H1 (cell line): Measurements from ENCODE around the gene UGT1A10. TPM values are rescaled to one million over a fixed set of nuclear protein-coding genes. Genes with fewer than 3 reads are reported as not detected.

Experiments used
- CTCF ChIA-PET: fragments of 300-600 bp; sonication (Branson Sonifier 250); formaldehyde crosslinking; loops from one replicate; lab custom pipeline; 2021; ENCODE audit not compliant: partially characterized antibody; lab: Charles Lee
- POLR2A ChIA-PET: fragments of 300-600 bp; sonication (Branson Sonifier 250); formaldehyde crosslinking; loops from one replicate; lab custom pipeline; 2021; ENCODE audit warnings: inconsistent platforms; ENCODE audit not compliant: partially characterized antibody; lab: Charles Lee
- DNase-seq, 2 experiments: peaks; one replicate each; pipeline versions ENCODE4 v3.0.0 to v3.0.0-alpha.2; 2010 to 2022; ENCODE audit warnings: low spot score in 2 of 2, low read depth in 1 of 2, mixed read lengths in 1 of 2
- FAIRE-seq: peaks from 2 replicates; lab custom pipeline; 2011; peaks lifted over from hg19 to GRCh38; lab: Jason Lieb, UNC
- H2AFZ ChIP-seq: 2 replicates; pipeline ENCODE4 v1.8.1; 2012; ENCODE audit warnings: low read length, inconsistent platforms
- H2AK5ac ChIP-seq: 2 replicates; pipeline ENCODE4 v1.6.1; 2013; ENCODE audit warnings: low read depth, low read length
- H2BK120ac ChIP-seq: replicated peaks from 2 replicates; pipeline ENCODE3; 2013; ENCODE audit warnings: low read depth, low read length, inconsistent platforms
- H2BK12ac ChIP-seq: 2 replicates; pipeline ENCODE4 v1.6.1; 2013; ENCODE audit warnings: low read depth, low read length
- H2BK15ac ChIP-seq: 2 replicates; pipeline ENCODE4 v1.6.1; 2013; ENCODE audit warnings: low read length
- H2BK20ac ChIP-seq: 2 replicates; pipeline ENCODE4 v1.6.1; 2013; ENCODE audit warnings: low read length
- H2BK5ac ChIP-seq: 2 replicates; pipeline ENCODE4 v1.6.1; 2013; ENCODE audit warnings: low read depth, low read length
- H3K14ac ChIP-seq: 2 replicates; pipeline ENCODE4 v1.6.1; 2013; ENCODE audit warnings: inconsistent platforms; ENCODE audit not compliant: insufficient read length
- H3K18ac ChIP-seq: 2 replicates; pipeline ENCODE4 v1.6.1; 2013; ENCODE audit warnings: low read length; ENCODE audit errors: extremely low read depth
- H3K23ac ChIP-seq: 2 replicates; pipeline ENCODE4 v1.6.1; 2013; ENCODE audit warnings: inconsistent platforms; ENCODE audit not compliant: insufficient read length
- H3K23me2 ChIP-seq: 2 replicates; pipeline ENCODE4 v1.6.1; 2013; ENCODE audit warnings: low read depth, low read length
- H3K27ac ChIP-seq: 2 replicates; pipeline ENCODE4 v1.6.1; 2011; ENCODE audit warnings: low read depth, low read length, inconsistent platforms
- H3K27me3 ChIP-seq, 4 experiments: replicated peaks in 1 of 4; 1 replicate in 1 of 4; 2 replicates in 3 of 4; pipeline versions ENCODE4 v1.6.1 to v1.8.1; 2011 to 2013; ENCODE audit warnings: low read length in 3 of 4, mild to moderate bottlenecking in 3 of 4, inconsistent platforms in 2 of 4, mixed read lengths in 2 of 4, moderate library complexity in 1 of 4; ENCODE audit not compliant: control insufficient read depth in 3 of 4, insufficient read depth in 3 of 4; ENCODE audit errors: extremely low read depth in 1 of 4
- H3K36me3 ChIP-seq, 4 experiments: 2 replicates each; pipeline versions ENCODE4 v1.6.1 to v1.8.1; 2011 to 2013; ENCODE audit warnings: mild to moderate bottlenecking in 4 of 4, low read length in 3 of 4, moderate library complexity in 2 of 4, control low read depth in 1 of 4, inconsistent platforms in 1 of 4; ENCODE audit not compliant: insufficient read depth in 4 of 4, control insufficient read depth in 2 of 4
- H3K4ac ChIP-seq: replicated peaks from 2 replicates; pipeline ENCODE3; 2013; ENCODE audit warnings: low read length, low read depth, mixed read lengths, inconsistent platforms; ENCODE audit not compliant: insufficient read length
- H3K4me1 ChIP-seq, 4 experiments: replicated peaks in 1 of 4; 1 replicate in 1 of 4; 2 replicates in 3 of 4; pipeline versions ENCODE4 v1.6.1 to v1.8.1; 2011 to 2013; ENCODE audit warnings: low read length in 3 of 4, inconsistent platforms in 2 of 4, mixed read lengths in 1 of 4; ENCODE audit not compliant: insufficient read depth in 4 of 4, control insufficient read depth in 3 of 4
- H3K4me2 ChIP-seq, 2 experiments: 2 replicates each; pipeline versions ENCODE4 v1.6.1 to v1.8.1; 2011 to 2013; ENCODE audit warnings: low read depth in 2 of 2, low read length in 2 of 2, control low read depth in 1 of 2, inconsistent platforms in 1 of 2, mild to moderate bottlenecking in 1 of 2; ENCODE audit not compliant: insufficient read depth in 1 of 2
- H3K4me3 ChIP-seq, 4 experiments: fragments of 200-600, 300-600 bp in 1 of 4; sonication (generic), shearing (Covaris generic), sonication (Bioruptor Twin) in 1 of 4; 2 replicates each; pipeline versions ENCODE4 v1.5.1 to v1.8.1; 2011 to 2016; ENCODE audit warnings: low read length in 4 of 4, low read depth in 3 of 4, control low read depth in 2 of 4, inconsistent platforms in 2 of 4, mild to moderate bottlenecking in 2 of 4, mixed read lengths in 1 of 4, moderate library complexity in 1 of 4; ENCODE audit not compliant: insufficient read depth in 2 of 4; ENCODE audit errors: extremely low read depth in 1 of 4
- H3K56ac ChIP-seq: replicated peaks from 2 replicates; pipeline ENCODE3; 2013; ENCODE audit warnings: low read depth, mild to moderate bottlenecking, mixed read lengths, low read length, inconsistent platforms; ENCODE audit not compliant: insufficient read length
- H3K79me1 ChIP-seq: 2 replicates; pipeline ENCODE4 v1.6.1; 2013; ENCODE audit warnings: low read depth, low read length, control low read depth
- H3K79me2 ChIP-seq, 2 experiments: 2 replicates each; pipeline versions ENCODE4 v1.6.1 to v1.8.1; 2012 to 2013; ENCODE audit warnings: low read length in 2 of 2, mild to moderate bottlenecking in 2 of 2, inconsistent platforms in 1 of 2; ENCODE audit not compliant: insufficient read depth in 2 of 2, control insufficient read depth in 1 of 2
- H3K9ac ChIP-seq, 4 experiments: replicated peaks in 1 of 4; 1 replicate in 1 of 4; 2 replicates in 3 of 4; pipeline versions ENCODE4 v1.6.1 to v1.8.1; 2011 to 2013; ENCODE audit warnings: low read depth in 3 of 4, low read length in 3 of 4, control low read depth in 2 of 4, mild to moderate bottlenecking in 2 of 4, moderate library complexity in 2 of 4, inconsistent platforms in 1 of 4; ENCODE audit errors: extremely low read depth in 1 of 4
- H3K9me3 ChIP-seq, 2 experiments: 2 replicates each; pipeline versions ENCODE4 v1.6.1 to v1.8.1; 2012 to 2013; ENCODE audit warnings: mild to moderate bottlenecking in 2 of 2, moderate library complexity in 2 of 2, control low read depth in 1 of 2, inconsistent platforms in 1 of 2, low read depth in 1 of 2, low read length in 1 of 2, mixed read lengths in 1 of 2; ENCODE audit not compliant: insufficient read depth in 2 of 2
- H4K20me1 ChIP-seq, 2 experiments: replicated peaks in 1 of 2; 2 replicates each; pipeline versions ENCODE3 to v1.8.1; 2011 to 2013; ENCODE audit warnings: inconsistent platforms in 2 of 2, low read length in 2 of 2, mild to moderate bottlenecking in 1 of 2; ENCODE audit not compliant: insufficient read depth in 2 of 2, control insufficient read depth in 1 of 2
- H4K5ac ChIP-seq: 2 replicates; pipeline ENCODE4 v1.6.1; 2013; ENCODE audit warnings: low read length, low read depth, mixed read lengths, inconsistent platforms; ENCODE audit not compliant: insufficient read length
- H4K8ac ChIP-seq: 2 replicates; pipeline ENCODE4 v1.8.0; 2013; ENCODE audit warnings: mild to moderate bottlenecking, moderate library complexity, low read length, inconsistent platforms; ENCODE audit not compliant: insufficient read depth; ENCODE audit errors: extremely low read depth
- H4K91ac ChIP-seq: replicated peaks from 2 replicates; pipeline ENCODE3; 2013; ENCODE audit warnings: low read length, mixed read lengths, inconsistent platforms; ENCODE audit not compliant: insufficient read length
- ATF2 ChIP-seq: IDR thresholded peaks from 2 replicates; pipeline ENCODE4 v1.6.1; 2012; ENCODE audit warnings: low read length, inconsistent platforms
- BRCA1 ChIP-seq: IDR thresholded peaks from 2 replicates; pipeline ENCODE4 v1.6.1; 2012; ENCODE audit warnings: low read depth, low read length, improper control_type of control experiment
- CBX8 ChIP-seq: fragments of 300-800, 300-1000 bp; sonication (generic); IDR thresholded peaks from 2 replicates; pipeline ENCODE4 v1.7.1; 2016; ENCODE audit warnings: low read depth, low read length, borderline replicate concordance
- GTF2F1 ChIP-seq: IDR thresholded peaks from 2 replicates; pipeline ENCODE4 v1.6.1; 2012; ENCODE audit warnings: low read depth, low read length, improper control_type of control experiment, borderline replicate concordance
- PHF8 ChIP-seq: fragments of 200-600 bp; sonication (generic); conservative IDR thresholded peaks from 2 replicates; pipeline ENCODE4 v1.7.1; 2012; ENCODE audit warnings: low read depth, mild to moderate bottlenecking, inconsistent platforms, low read length, moderate library complexity
- RFX5 ChIP-seq: IDR thresholded peaks from 2 replicates; pipeline ENCODE4 v1.6.1; 2011; ENCODE audit warnings: low read depth, low read length, improper control_type of control experiment, borderline replicate concordance
- RNF2 ChIP-seq: fragments of 200-900, 300-1000 bp; sonication (generic); IDR thresholded peaks from 2 replicates; pipeline ENCODE4 v1.7.1; 2016; ENCODE audit warnings: borderline replicate concordance, low read depth, mild to moderate bottlenecking, antibody characterized with exemption, low read length; ENCODE audit not compliant: poor library complexity, severe bottlenecking; ENCODE audit errors: missing control alignments
- SIRT6 ChIP-seq: IDR thresholded peaks from one replicate; pipeline ENCODE4 v1.7.1; 2012; ENCODE audit warnings: low read length, inconsistent platforms
- SP2 ChIP-seq: IDR thresholded peaks from 2 replicates; pipeline ENCODE4 v1.6.1; 2012; ENCODE audit warnings: mild to moderate bottlenecking, low read length, inconsistent platforms
- SUZ12 ChIP-seq: fragments of 200-600 bp; sonication (generic); IDR thresholded peaks from 2 replicates; pipeline ENCODE4 v1.6.1; 2012; ENCODE audit warnings: mild to moderate bottlenecking, inconsistent platforms, low read length, moderate library complexity, mixed read lengths
- YY1 ChIP-seq: IDR thresholded peaks from 2 replicates; pipeline ENCODE4 v1.6.1; 2011; ENCODE audit warnings: low read depth, mild to moderate bottlenecking, low read length
- WGBS, 2 experiments: shearing (Covaris generic) in 1 of 2; methylation state at CpG; one replicate each; pipeline versions ENCODE4 v1.1.6 to v1.1.7; 2013 to 2015; ENCODE audit warnings: low lambda C conversion rate in 2 of 2, mixed read lengths in 2 of 2, inconsistent platforms in 1 of 2, low coverage in 1 of 2, missing lambda C conversion rate in 1 of 2; ENCODE audit not compliant: insufficient replicate concordance in 2 of 2, insufficient coverage in 1 of 2, insufficient read length in 1 of 2; ENCODE audit errors: extremely low coverage in 1 of 2, missing lambda C conversion rate in 1 of 2; 5-methylcytosine and 5-hydroxymethylcytosine counted together
- polyA plus RNA-seq, 7 experiments: library from polyadenylated mRNA; depleted of rRNA in 3 of 7; stranded (reverse) in 5 of 7; unstranded in 2 of 7; fragments of >200 nt in 5 of 7; fragments of 200-250 nt in 2 of 7; gene quantifications; 1 replicate in 5 of 7; 2 replicates in 1 of 7; 4 replicates in 1 of 7; pipeline versions ENCODE4 v1.2.1 to v1.2.3, GENCODE V29; 2011 to 2013; ENCODE audit warnings: missing spikeins in 2 of 7, mixed read lengths in 2 of 7
- total RNA-seq: library from RNA; stranded (reverse); fragmentation: NEBNext Ultra II Directional; extraction: Animal tissue kit (Norgen Biotek cat#: 25700); gene quantifications from 2 replicates; pipeline ENCODE4 v1.2.1, GENCODE V29; 2021

The UGT1A10 gene
- total and polyA plus RNA-seq, 2 of the 8 experiments (the other 6 are each of a cell fraction or from before 2014, with no cell fraction given), result not detected

- Histone ChIP-seq H3K56ac (no peak overlapping the region), H2AFZ (no peak overlapping the region), H3K9ac (no peak overlapping the region), H2BK15ac (no peak overlapping the region), H3K4me2 (no peak overlapping the region), H2BK12ac (no peak overlapping the region), H2AK5ac (no peak overlapping the region), H3K79me2 (no peaks in the 10 kb centered on the region), H3K27ac (no peak overlapping the region), H4K8ac (peak overlapping the region; percentile 2; the same call in 1 of the 2 replicates), H3K4me1 (no peaks in the 10 kb centered on the region), H3K79me1 (no peaks in the 10 kb centered on the region), H2BK20ac (no peak overlapping the region), H4K91ac (no peak overlapping the region), H3K23me2 (no peaks in the 10 kb centered on the region), H3K9me3 (no peaks in the 10 kb centered on the region), H4K5ac (no peak overlapping the region), H2BK5ac (no peak overlapping the region), H2BK120ac (no peak overlapping the region), H3K14ac (no peak overlapping the region), H3K4me3 (no peak overlapping the region), H3K4ac (no peak overlapping the region), H3K18ac (no peak overlapping the region), H3K27me3 (no peaks in the 10 kb centered on the region), H3K36me3 (no peaks in the 10 kb centered on the region), H3K23ac (no peak overlapping the region), H4K20me1 (no peaks in the 10 kb centered on the region)
- ChIA-PET CTCF (interaction anchor here (2.6 kb wide), 1 partner anchor 14 kb away, joined by 11 read pairs; no protein-coding TSS in a partner anchor), POLR2A (no interaction called here)
- DNase-seq, result no peak
- 93% methylated on average over 11 of the region's 11 CpGs; no CpG with 5 or more reads in 1 of the 2 experiments for WGBS, 2 experiments
- no peak for FAIRE-seq
- TF ChIP-seq YY1 (no peak), GTF2F1 (no peak), RFX5 (no peak), CBX8 (no peak), ATF2 (no peak), RNF2 (no peak), SIRT6 (no peak), SP2 (no peak), SUZ12 (no peak), PHF8 (no peak), BRCA1 (no peak)
Observed at GRCh38 chr2:233817995-233818638, 181.9 kb downstream of the UGT1A10 start.
